OCI-LY1 (cell line): Measurements from ENCODE around the gene PLXNB3.

Experiments
- H2AFZ ChIP-seq: fragments of 200-600 bp; sonication (generic), shearing (Covaris generic); 2 replicates; pipeline ENCODE4 v1.6.0; 2014; ENCODE audit warnings: antibody characterized with exemption, mild to moderate bottlenecking, low read length
- H3F3A ChIP-seq: fragments of 200-600 bp; sonication (generic), shearing (Covaris generic); 2 replicates; pipeline ENCODE4 v1.6.0; 2014; ENCODE audit warnings: mild to moderate bottlenecking, antibody characterized with exemption, low read length, moderate library complexity; ENCODE audit not compliant: insufficient read depth
- H3K27ac ChIP-seq: fragments of 200-600 bp; sonication (generic); 2 replicates; pipeline ENCODE4 v1.5.1; 2014; ENCODE audit warnings: low read length, mixed run types, mild to moderate bottlenecking, low read depth; ENCODE audit not compliant: poor library complexity, severe bottlenecking
- H3K27me3 ChIP-seq: fragments of 200-600 bp; sonication (generic); 2 replicates; pipeline ENCODE4 v1.6.0; 2014; ENCODE audit warnings: antibody characterized with exemption, mild to moderate bottlenecking, low read length, moderate library complexity; ENCODE audit not compliant: insufficient read depth
- H3K36me3 ChIP-seq: fragments of 200-600 bp; sonication (generic); 2 replicates; pipeline ENCODE4 v1.6.1; 2014; ENCODE audit warnings: mild to moderate bottlenecking, antibody characterized with exemption, low read length, moderate library complexity, mixed read lengths; ENCODE audit not compliant: insufficient read depth
- H3K4me1 ChIP-seq: fragments of 200-600 bp; sonication (generic); 2 replicates; pipeline ENCODE4 v1.5.1; 2014; ENCODE audit warnings: mild to moderate bottlenecking, low read length, moderate library complexity; ENCODE audit not compliant: insufficient read depth, severe bottlenecking
- H3K4me2 ChIP-seq: fragments of 200-600 bp; sonication (generic), shearing (Covaris generic); 2 replicates; pipeline ENCODE4 v1.6.1; 2014; ENCODE audit warnings: low read length
- H3K4me3 ChIP-seq: fragments of 200-600 bp; sonication (generic); 2 replicates; pipeline ENCODE4 v1.5.1; 2014; ENCODE audit warnings: low read length, low read depth, mild to moderate bottlenecking, mixed read lengths; ENCODE audit not compliant: poor library complexity, severe bottlenecking
- H3K79me2 ChIP-seq: fragments of 200-600 bp; shearing (Covaris generic); 2 replicates; pipeline ENCODE4 v1.6.1; 2016; ENCODE audit warnings: mixed run types, low read length, mixed read lengths; ENCODE audit not compliant: insufficient read depth
- H3K9ac ChIP-seq: fragments of 200-600 bp; sonication (generic), shearing (Covaris generic); 2 replicates; pipeline ENCODE4 v1.6.1; 2014; ENCODE audit warnings: mild to moderate bottlenecking, low read length, mixed read lengths
- H3K9me2 ChIP-seq: fragments of 200-600 bp; sonication (generic), shearing (Covaris generic); 2 replicates; pipeline ENCODE4 v1.6.1; 2014; ENCODE audit warnings: low read depth, mild to moderate bottlenecking, low read length, mixed read lengths
- H3K9me3 ChIP-seq: fragments of 200-600 bp; shearing (Covaris generic); 2 replicates; pipeline ENCODE4 v1.6.1; 2014; ENCODE audit warnings: low read length, mixed read lengths
- H4K20me1 ChIP-seq: fragments of 200-600 bp; sonication (generic), shearing (Covaris generic); 2 replicates; pipeline ENCODE4 v1.6.0; 2016; ENCODE audit warnings: mild to moderate bottlenecking, low read length; ENCODE audit not compliant: insufficient read depth
- CTCF ChIP-seq: fragments of 200-600 bp; sonication (generic), shearing (Covaris generic); IDR thresholded peaks from 2 replicates; pipeline ENCODE4 v1.5.1; 2017; ENCODE audit warnings: mild to moderate bottlenecking, antibody characterized with exemption, low read length, moderate library complexity, mixed read lengths
- EZH2 ChIP-seq: fragments of 200-600 bp; sonication (generic), shearing (Covaris generic); IDR thresholded peaks from 2 replicates; pipeline ENCODE4 v1.8.0; 2017; ENCODE audit warnings: borderline replicate concordance, mixed run types, mild to moderate bottlenecking, antibody characterized with exemption, low read length, moderate library complexity, mixed read lengths

PLXNB3 gene

GRCh38 chrX:153797415-153798015 is 33.5 kb downstream of the PLXNB3 start:
- Histone ChIP-seq H3K4me3 (no peak overlapping the region), H3K4me2 (no peak overlapping the region), H3K79me2 (peaks cover 6% of the 10 kb centered on the region; the same call in 1 of the 2 replicates), H3K9ac (no peak overlapping the region), H3K4me1 (peaks cover 22% of the 10 kb centered on the region), H2AFZ (no peak overlapping the region), H3K27me3 (no peaks in the 10 kb centered on the region), H3K27ac (no peak overlapping the region), H4K20me1 (no peaks in the 10 kb centered on the region), H3F3A (no peaks in the 10 kb centered on the region), H3K9me3 (no peaks in the 10 kb centered on the region), H3K9me2 (no peaks in the 10 kb centered on the region), H3K36me3 (peaks cover 37% of the 10 kb centered on the region)
- no peak for TF ChIP-seq CTCF
- no peak for TF ChIP-seq EZH2

GRCh38 chrX:153799326-153799725 is 35.3 kb downstream of the PLXNB3 start:
- TF ChIP-seq EZH2 (no peak), CTCF (no peak)
- Histone ChIP-seq H3K36me3 (peaks cover 37% of the 10 kb centered on the region), H3K4me2 (no peak overlapping the region), H3K4me1 (peaks cover 12% of the 10 kb centered on the region), H3K9ac (no peak overlapping the region), H3K27me3 (no peaks in the 10 kb centered on the region), H4K20me1 (no peaks in the 10 kb centered on the region), H3K4me3 (no peak overlapping the region), H3K9me2 (no peaks in the 10 kb centered on the region), H3K9me3 (no peaks in the 10 kb centered on the region), H3K27ac (no peak overlapping the region), H3F3A (no peaks in the 10 kb centered on the region), H2AFZ (no peak overlapping the region), H3K79me2 (no peaks in the 10 kb centered on the region; the same call in 1 of the 2 replicates)

- Histone ChIP-seq H3K4me1 (peaks cover 10% of the 10 kb centered on the region), H3K4me2 (no peak overlapping the region), H3K27me3 (no peaks in the 10 kb centered on the region), H4K20me1 (no peaks in the 10 kb centered on the region), H3K9ac (no peak overlapping the region), H3K9me2 (no peaks in the 10 kb centered on the region), H3K27ac (no peak overlapping the region), H3K36me3 (peaks cover 37% of the 10 kb centered on the region), H3K4me3 (no peak overlapping the region), H3K9me3 (no peaks in the 10 kb centered on the region), H3K79me2 (no peaks in the 10 kb centered on the region; the same call in 1 of the 2 replicates), H2AFZ (no peak overlapping the region), H3F3A (no peaks in the 10 kb centered on the region)
- TF ChIP-seq CTCF (no peak), EZH2 (no peak)
Measured at GRCh38 chrX:153800177-153800722, 36.2 kb downstream of the PLXNB3 start.
